Keratinocyte (primary cell): ENCODE data around the gene TOP1.

Experiments
- CTCF ChIP-seq, 3 experiments: IDR thresholded peaks in 1 of 3; conservative IDR thresholded peaks in 1 of 3; optimal IDR thresholded peaks in 1 of 3; 2 replicates in 2 of 3; 3 replicates in 1 of 3; pipeline versions ENCODE3 to v1.5.1; 2011; ENCODE audit warnings: low read length in 3 of 3, mild to moderate bottlenecking in 3 of 3, moderate library complexity in 2 of 3, control low read depth in 1 of 3, inconsistent platforms in 1 of 3; ENCODE audit not compliant: insufficient read depth in 2 of 3; ENCODE audit errors: extremely low read depth in 1 of 3
- EZH2 ChIP-seq: IDR thresholded peaks from one replicate; pipeline ENCODE4 v1.6.1; 2012; ENCODE audit warnings: inconsistent platforms, mild to moderate bottlenecking, low read length, moderate library complexity

DNA sequence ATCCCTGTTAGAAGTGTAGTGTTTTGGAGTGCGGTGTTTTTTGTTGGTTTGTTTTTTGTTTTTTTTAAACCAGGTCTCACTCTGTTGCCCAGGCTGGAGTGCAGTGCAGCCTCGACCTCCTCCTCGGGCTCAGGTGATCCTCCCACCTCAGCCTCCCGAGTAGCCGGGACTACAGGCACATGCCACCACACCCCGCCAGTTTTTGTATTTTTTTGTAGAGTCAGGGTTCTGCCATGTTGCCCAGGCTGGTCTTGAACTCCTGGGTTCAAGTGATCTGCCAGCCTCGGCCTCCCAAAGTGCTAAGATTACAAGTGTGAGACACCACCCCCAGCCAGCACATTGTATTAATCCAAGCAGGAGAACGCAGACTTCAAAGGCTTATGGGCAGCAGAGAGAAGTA is 1.3 kb upstream of the TOP1 start:
- no peak for TF ChIP-seq CTCF (optimal IDR thresholded peaks at IDR 0.05 in 1 of 3, IDR thresholded peaks at IDR 0.05 in 1 of 3, conservative IDR thresholded peaks at IDR 0.05 in 1 of 3; ENCODE audit: extremely low read depth in 1 of 3, insufficient read depth in 2 of 3, low read length in 3 of 3)
- no peak for TF ChIP-seq EZH2
